T1000 (cell line): ENCODE data around the gene TMEM115.

Experiments used
- DNase-seq: peaks from one replicate; lab custom pipeline; 2025; ENCODE audit warnings: mixed read lengths; lab: John Stamatoyannopoulos, UW

The TMEM115 gene

GRCh38 chr3:50331364-50331907, 27.9 kb downstream of the TMEM115 start:
- no peak for DNase-seq

GRCh38 chr3:50330330-50330729, 29.0 kb downstream of the TMEM115 start:
- no peak for DNase-seq

GRCh38 chr3:50327943-50328691, 31.2 kb downstream of the TMEM115 start, which contains the start of gene TUSC2:
Gene TUSC2, minus strand, starts transcription at chr3:50328223. Its CDS starts 124 bp downstream, at chr3:50328099.
- DNase-seq: peak; percentile 94

GRCh38 chr3:50327129-50327528, 32.2 kb downstream of the TMEM115 start:
- no peak for DNase-seq

GRCh38 chr3:50326182-50326541, 33.2 kb downstream of the TMEM115 start:
- DNase-seq: no peak

- no peak for DNase-seq
Observed at GRCh38 chr3:50325497-50326181, 33.7 kb downstream of the TMEM115 start.

GRCh38 chr3:50325113-50325480, 34.2 kb downstream of the TMEM115 start:
- DNase-seq: no peak

GRCh38 chr3:50324351-50325112, 34.8 kb downstream of the TMEM115 start:
- DNase-seq: peak; percentile 47

GRCh38 chr3:50323614-50324199, 35.6 kb downstream of the TMEM115 start:
- DNase-seq: no peak

GRCh38 chr3:50323092-50323600, 36.2 kb downstream of the TMEM115 start:
- DNase-seq: no peak

- DNase-seq: no peak
Observed at GRCh38 chr3:50322386-50323091, 36.8 kb downstream of the TMEM115 start, which contains the start of gene HYAL2. Gene HYAL2, minus strand, starts transcription at chr3:50322745. Its CDS starts 2,256 bp downstream, at chr3:50320489.

- DNase-seq: no peak
Observed at GRCh38 chr3:50322115-50322385, 37.3 kb downstream of the TMEM115 start.

- DNase-seq: peak; percentile 87
Observed at GRCh38 chr3:50321336-50322114, 37.8 kb downstream of the TMEM115 start.

- DNase-seq: peak; percentile 73
Observed at GRCh38 chr3:50320853-50321335, 38.4 kb downstream of the TMEM115 start.

- DNase-seq: no peak
Observed at GRCh38 chr3:50319894-50320625, 39.3 kb downstream of the TMEM115 start.

GRCh38 chr3:50319181-50319893, 40.0 kb downstream of the TMEM115 start:
- DNase-seq: no peak

GRCh38 chr3:50318615-50319014, 40.7 kb downstream of the TMEM115 start:
- DNase-seq: no peak

- DNase-seq: no peak
Observed at GRCh38 chr3:50318163-50318562, 41.2 kb downstream of the TMEM115 start.

GRCh38 chr3:50317300-50317699, 42.0 kb downstream of the TMEM115 start:
- no peak for DNase-seq
